ENCODE data around the gene MAP3K14.
"Not testable (repeated sequence)": the region's sequence is repeated elsewhere in the genome, so short reads cannot be mapped to it uniquely, and the experiment has no call there.

Gene MAP3K14

DNA sequence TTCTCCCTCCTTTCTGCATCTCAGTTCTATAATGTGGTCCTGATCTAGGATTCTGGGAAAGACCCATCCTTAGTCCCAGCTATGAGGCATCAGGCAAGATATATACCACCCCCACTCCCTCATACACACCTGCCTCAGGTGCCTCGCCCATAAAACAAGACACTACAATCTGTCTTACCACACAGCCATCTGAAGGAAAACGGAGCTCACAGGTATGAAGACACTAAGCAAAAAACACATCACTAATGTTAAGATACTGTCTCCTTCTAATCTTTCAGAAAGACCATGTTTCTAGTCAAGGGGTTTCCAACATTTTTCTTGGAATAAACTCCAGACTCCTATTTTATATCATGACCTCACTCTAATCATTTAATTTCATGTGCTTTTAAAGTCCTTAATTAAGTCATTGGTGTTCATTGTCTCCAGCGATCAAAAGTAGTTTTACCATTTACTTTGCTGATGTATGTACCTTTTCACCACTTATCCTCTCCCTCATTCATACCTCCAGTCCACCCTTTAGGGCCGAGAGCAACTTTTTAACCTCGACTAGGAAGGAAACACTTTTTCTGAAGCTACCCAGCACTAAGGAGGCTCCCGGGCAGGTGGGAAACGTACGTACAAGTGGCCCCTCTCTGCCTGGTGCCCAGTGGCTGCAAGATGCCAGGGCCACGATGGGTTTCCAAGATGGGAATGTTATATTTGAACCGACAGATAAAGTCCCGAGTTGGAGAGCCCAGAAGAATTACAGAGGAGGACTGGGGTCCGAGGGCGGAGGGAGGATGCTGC is 979 bp downstream of the MAP3K14 start:
- no peak for DNase-seq (ENCODE audit: low read depth in 2 of 2)

DNA sequence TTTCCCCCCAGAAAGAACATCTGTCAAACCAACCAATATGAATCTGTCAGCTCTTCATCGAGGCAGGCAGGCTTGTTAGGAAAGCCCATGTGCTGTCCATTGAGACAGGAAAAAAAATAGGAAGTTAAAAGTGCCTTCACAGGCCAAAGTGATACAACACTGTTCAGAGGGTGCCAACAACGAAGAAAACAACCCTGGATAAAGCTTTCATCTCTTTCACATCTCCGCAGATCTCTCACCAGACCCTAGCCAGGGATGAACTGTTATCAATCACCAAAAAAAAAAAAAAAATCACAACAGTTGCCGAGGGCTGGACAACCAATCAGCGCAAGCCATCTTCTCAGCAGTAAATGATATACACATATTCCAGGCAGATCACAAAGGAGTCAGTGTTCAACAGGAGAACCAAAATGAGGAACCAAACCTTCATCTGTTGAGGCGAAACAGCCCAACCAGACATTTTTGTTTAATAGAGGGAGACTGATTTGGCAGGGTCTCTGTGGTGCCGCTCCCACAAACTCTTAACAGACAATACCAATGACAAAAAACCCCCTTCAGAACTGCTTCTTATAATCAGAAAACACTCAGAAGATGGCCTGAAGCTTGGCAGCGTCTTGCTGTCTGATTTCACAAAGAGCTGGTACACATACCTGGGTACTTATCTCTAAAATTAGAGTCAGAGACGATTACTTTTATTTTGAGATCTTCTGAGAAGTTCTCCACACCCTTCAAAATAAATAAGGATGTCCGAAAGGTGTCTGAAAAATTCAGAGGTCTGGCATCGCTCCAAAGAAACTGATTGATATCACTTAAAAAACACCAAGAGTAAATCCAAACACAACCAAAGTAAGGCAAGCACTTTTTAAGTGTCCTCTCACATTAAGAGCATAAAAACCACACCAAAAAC is 1.8 kb downstream of the MAP3K14 start:
- no peak for DNase-seq (ENCODE audit: low read depth in 2 of 2)

DNA sequence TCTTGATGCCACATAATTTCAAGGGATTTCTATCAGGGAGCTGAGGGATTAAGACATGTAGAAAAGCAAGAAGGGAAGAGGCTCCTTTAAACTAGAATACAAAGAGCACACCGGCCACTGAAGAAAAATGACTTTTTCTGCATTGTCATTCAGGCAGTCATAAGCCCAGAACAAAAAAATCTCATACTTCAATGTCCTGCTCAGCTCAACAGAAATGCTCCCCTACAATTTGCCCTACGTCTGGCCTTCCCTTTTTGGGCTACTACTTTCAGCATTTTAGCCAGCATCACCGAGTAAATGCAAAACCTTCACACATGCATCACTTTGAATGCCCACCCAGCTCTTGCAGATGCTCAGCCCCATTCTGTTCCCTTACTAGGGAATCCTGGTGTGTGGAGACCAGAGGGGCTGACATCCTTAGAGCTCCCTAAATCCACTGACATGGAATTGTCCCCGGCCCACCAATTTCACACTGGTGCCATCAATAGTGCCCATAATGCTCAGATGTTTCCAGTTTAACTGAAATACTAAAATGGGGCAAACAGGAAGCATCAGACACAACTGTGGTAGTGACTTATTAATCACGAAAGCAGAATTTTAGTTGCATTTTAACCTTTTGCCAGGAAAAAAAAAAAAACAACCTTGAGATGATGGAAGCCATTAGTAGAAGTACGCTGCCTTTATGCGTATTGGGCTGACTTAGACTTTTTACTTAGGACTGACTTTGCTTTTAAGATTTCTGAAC is 2.7 kb downstream of the MAP3K14 start:
- no peak for DNase-seq (ENCODE audit: low read depth in 2 of 2)

DNA sequence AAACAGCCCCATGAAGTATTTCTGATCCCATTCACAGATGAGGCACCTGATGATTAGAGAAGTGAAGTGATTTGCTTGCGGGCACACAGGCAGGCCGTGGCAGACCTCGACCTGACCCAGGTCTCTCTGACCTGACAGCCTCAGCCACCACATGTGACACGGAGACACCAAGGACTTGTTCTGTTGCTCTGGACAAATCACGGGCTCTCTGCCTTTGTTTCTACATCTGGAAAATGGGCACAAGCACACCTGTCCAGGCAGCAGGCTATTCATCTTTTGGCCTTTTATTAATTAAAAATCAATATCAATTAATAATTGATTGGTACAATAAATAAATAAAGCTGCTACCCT is 3.4 kb downstream of the MAP3K14 start:
- DNase-seq (ENCODE audit: low read depth in 2 of 2): no peak

DNA sequence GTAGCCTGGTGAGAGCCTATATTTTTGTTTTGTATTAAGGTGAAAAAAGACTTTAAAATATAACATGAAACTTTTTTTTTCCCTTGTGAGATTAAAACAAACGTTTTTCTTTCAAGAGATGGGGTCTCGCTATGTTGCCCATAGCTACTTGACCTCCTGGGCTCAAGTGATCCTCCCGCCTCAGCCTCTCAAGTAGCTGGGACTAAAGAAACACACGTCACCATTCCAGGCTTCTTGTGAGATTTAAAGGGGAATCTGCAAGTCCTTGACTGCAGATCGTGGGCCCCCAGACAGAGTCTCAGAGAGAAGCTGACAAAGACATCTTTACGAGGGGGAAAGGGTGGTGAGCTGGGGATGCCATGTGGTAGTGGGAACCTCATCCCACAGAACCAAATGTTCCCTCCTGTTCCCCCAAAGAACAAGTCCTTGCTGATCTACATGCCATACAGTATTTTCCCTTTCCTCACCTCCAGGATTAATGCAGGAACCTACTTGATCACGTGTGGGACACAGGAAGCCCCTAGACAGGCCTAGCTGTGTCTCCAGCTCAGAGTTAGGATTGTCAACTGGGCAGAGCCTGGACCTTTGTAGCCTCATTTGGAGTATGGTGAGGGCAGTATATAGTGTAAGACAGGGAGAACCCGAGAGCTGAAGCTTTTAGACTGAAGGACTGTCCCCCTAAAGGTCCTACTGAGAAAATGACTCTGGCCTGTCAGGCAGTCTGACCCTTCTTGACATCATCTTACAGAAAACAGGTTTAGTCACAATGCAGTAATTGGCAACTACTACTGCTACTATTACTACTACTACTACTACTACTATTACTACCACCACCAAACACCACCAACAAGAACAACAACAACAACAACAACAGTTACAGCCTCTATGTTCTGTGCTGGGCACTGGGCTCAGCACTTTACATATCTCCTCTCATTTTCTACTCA is 4.1 kb downstream of the MAP3K14 start:
- DNase-seq (ENCODE audit: low read depth in 2 of 2): no peak

DNA sequence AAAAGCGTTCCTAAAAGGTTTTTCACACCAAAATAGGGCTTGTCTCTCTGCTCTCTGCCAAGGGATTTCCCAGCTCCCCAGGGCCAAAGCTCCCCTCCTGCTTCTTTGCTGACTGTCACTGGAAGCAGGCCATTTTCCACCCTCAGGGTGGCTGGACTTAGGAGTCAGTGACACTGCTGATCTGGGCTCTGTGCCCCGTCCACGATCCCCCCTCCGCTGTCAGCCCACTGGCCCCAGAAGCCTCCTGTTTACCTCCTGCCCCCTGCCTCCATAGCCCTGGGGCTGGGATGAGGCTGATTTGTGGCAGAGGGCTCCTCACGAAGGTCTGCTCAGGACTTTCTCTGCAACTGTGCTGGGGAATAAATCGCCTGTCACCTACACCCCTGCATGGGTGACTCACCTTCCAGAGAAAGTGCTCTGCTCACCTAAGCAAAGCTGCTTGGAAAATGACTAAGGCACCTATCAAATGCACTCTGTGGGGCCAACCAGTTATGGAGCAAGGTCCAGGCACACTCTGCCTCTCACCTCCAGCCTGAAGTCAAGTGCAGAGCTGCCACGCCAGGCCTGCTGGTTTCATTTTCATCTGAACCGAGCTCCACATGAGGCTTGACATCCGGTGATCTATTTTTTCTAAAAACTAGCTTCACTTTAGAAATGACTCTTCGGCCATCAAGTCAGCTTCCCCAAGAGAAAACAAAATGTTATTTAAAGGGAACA is 4.9 kb downstream of the MAP3K14 start:
- DNase-seq (ENCODE audit: low read depth in 2 of 2): peak; percentile 62 to 75

DNA sequence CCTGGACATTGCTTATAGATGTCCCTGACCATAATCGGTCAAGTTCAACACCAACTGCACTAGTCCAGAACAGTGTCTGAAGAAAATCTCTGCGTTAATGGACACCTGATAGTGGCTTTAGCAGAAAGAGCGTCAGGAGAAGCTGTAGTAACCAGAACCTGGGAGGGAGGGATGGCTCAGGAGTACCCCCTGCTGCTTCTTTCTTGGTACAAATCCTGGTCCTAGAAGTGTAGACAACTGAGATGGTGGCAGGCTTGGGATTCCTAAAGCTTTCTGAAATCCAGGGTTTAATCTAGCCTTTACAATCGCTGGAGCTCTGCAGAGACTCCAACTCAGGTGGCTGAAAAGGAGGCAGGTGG is 5.4 kb downstream of the MAP3K14 start:
- DNase-seq (ENCODE audit: low read depth in 2 of 2): no peak

DNA sequence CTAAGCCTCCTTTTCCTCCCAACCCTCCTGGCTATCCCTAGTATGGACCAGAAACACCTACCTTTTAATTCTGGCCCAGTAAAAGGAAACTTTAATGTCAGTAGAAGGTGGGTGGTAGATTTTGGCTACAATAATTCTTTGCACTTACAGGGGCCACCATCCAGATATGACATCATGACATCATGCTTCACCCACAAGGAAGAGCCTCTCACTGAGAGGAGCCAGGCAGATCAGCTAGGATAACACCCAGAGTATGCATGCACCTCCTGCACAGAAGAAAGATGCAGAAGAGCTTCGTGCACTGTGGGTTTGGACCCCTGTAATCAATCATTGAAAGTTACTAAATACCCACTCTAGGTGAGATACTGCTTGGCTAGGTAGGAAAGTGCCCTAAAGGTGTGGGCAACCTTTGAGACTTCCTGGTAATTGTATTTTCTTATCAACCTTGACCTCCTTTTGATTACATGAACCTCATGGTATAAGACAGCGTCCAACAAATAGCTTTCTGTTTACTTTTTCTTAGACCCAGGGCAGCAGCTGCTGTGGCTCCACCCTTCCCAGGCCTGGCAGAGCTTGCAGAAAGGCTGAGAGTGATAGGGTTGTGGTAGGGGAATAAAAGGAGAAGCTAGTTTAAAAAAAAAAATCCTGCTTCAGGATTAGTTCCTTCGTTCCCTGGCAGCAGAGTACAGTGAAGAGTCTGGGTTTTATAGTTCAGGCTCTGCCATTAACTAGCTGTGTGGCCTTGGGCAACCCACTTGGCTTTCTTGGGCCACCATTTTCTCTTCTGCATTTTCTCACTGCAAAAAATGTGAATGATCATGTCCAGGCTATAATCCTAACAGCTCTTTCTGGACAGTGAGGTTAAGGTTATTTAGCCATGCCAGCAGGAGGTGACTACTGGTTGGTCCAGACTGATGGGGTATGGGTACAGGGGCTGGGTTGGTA is 6.2 kb downstream of the MAP3K14 start:
- no peak for DNase-seq (ENCODE audit: low read depth in 2 of 2)

DNA sequence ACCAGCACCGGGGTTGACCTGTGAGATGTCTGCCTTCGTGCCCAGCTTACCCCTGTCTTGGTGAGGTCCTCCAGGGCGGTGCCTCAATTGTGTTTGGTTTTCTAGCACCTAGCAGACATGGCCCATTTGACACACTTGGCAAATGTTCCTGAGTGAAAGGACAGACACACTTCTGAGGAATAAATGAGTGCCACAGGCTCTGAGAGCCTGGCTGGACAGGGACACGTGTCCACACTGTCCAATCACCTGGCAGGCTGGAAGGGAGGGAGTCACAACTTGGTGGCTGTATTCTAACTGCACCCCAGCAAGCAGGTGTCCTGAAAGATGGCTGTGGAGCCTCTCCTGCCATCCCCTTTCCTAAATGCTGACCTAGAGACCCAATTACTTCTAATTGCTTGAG is 7.4 kb downstream of the MAP3K14 start:
- DNase-seq (ENCODE audit: low read depth in 2 of 2): no peak

DNA sequence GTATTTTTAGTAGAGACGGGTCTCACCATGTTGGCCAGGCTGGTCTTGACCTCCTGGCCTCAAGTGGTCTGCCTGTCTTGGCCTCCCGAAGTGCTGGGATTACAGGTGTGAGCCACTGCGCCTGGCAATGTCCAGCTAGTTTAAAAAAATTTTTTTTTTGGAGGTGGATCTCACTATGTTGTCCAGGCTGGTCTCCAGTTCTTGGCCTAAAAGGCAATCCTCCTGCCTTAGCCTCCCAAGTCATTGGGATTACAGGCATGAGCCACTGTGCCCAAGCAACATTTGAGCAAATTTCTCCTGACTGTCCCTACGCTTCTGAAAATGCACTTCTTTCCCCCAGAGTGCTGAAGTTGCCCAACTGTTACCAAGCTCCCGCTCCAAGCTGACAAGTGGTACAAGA is 8.0 kb downstream of the MAP3K14 start:
- DNase-seq (ENCODE audit: low read depth in 2 of 2): no peak

DNA sequence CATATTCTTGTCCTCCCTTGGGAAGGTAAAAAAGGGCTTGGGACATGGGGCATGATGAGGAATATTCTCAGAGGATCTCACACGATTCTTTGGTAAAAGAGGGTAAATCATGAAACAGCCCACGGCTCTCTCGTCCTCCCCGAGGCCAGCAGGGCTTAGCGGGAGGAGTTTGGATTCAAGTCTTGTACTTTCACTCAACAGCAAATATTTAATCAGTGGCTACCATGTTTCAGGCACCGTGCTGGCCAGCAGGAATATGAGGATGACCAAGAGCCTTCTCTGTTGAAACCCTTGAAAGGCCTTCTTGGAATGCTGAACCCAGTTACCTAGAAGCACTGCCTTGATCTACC is 8.8 kb downstream of the MAP3K14 start:
- DNase-seq (ENCODE audit: low read depth in 2 of 2): no peak

DNA sequence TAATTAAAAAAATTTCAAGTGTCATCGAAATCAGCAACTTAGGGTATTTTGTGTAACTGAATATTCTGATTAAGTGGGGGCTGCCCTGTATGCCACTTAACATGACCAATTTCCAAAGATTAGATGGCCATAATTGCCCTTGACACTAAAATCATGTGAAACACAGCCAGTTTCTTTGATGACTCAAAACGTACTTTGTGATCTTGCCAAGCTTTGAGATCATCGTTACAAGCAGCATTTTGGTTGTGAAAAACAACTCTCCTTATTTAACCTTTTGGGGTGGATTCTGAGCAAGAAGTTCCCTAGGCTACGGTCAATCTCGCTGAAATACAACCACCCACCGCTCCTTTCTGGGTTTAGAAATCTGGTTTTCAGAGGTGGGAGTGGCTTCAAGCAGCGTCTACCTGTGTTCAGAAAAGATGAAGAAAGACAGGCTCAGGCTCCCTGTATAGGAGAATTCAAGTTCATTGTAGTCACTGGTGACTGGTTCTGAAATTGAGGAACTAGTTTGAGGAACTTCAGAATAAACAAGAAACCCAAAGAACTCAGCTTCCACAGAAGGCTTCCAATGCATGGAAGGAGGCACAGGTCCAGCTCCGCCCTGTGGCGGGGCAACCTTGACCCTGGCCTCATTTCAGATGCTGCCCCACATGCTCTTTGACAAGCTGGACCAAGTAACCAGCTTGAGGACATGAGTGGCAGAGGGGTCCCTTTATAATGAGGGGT is 9.4 kb downstream of the MAP3K14 start:
- DNase-seq (ENCODE audit: low read depth in 2 of 2): peak in 1 of 2 donors; percentile 41

DNA sequence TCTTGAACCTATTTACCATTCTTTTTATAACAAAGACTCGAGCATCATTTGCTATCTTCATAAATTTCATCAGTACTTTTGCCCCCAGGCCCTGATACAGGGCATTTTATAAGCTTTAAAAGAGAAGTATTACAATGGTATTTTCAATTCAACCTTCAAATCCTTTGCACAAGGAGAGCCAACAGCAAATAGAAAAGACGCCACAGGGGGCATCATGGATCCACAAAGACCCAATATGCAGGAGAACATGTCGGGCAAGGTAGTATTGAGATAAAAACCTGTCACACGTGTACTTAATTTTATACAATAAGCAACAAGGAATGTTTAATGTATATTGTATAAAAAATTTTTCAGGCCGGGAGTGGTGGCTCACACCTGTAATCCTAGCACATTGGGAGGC is 10.2 kb downstream of the MAP3K14 start:
- DNase-seq (ENCODE audit: low read depth in 2 of 2): no peak

DNA sequence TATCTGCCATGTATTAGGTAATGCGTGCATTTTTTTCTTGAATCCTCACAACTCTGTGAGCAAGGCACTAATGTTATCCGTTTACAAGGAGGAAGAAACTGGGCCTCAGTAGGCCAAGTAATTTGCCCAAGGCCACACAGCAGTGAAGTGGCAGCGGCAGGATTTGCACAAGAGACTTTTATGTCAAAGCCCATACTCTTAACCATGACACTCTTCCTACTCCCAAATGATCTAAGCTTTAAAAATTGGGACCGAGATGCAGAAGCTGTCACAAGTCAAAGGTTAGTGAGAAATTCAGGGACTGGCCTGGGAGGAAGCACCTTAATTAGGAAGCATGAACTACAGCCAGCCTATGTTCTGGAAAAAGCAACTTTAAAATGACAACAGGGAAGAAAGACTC is 10.7 kb downstream of the MAP3K14 start:
- DNase-seq (ENCODE audit: low read depth in 2 of 2): no peak

DNA sequence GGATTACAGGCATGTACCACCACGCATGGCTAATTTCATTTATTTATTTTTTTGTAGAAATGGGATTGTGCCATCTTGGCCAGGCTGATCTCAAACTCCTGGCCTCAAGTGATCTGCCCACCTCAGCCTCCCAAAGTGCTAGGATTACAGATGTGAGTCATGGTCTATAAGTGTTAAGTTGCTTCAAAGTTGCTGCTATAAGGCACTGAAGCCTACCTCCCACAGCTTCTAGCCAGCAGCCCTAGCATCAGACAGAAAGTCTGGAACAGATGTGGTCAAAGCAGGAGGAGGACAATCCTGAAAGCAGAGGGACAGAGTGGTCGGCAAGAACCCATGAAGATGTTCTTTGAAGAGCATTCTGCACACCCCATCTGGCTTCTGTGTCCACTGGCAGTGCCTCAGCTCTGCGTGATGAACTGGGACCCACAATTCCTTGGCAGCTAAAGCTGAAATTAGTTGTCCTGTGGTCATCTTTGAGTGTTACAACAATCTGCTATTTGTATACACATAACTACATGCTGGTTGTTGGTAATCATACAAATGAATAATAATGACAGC is 11.2 kb downstream of the MAP3K14 start:
- DNase-seq (ENCODE audit: low read depth in 2 of 2): no peak

DNA sequence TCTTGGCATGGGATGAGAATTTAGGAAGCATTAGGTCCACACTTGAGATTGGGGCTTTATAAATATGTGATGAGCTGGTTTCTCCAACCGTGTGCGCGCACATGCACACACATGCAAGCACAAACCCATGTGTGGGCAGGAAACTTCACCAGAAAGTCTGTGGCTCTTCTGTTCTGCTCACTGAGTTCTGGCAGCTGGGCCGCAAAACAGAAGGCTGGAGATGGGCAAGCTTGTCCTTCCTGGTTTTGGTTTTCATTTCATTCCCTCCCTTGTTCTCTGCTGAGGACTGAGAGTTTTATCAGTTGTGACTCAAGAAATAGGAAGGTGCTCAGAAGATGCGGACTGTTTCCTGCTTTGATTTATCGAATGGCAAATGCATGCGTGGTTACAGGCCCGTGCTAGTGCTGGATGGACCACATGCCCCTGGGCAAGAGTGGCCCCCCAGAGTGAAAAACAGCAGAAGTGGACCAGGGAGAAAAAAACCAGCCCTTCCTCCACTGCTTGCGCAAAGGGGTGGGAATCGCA is 14.1 kb downstream of the MAP3K14 start:
- no peak for DNase-seq (ENCODE audit: low read depth in 2 of 2)

DNA sequence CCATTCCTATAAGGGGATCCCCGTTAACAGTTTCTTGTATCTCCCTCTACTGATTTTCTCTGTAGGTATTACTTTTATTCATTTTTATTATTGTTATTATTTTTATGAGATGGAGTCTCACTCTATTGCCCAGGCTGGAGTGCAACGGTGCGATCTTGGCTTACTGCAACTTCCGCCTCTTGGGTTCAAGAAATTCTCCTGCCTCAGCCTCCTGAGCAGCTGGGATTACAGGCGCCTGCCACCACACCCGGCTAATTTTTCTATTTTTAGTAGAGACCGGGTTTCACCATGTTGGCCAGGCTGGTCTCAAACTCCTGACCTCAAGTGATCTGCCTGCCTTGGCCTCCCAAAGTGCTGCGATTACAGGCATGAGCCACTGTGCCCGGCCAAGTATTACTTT is 14.6 kb downstream of the MAP3K14 start:
- DNase-seq (ENCODE audit: low read depth in 2 of 2): not testable (repeated sequence)

DNA sequence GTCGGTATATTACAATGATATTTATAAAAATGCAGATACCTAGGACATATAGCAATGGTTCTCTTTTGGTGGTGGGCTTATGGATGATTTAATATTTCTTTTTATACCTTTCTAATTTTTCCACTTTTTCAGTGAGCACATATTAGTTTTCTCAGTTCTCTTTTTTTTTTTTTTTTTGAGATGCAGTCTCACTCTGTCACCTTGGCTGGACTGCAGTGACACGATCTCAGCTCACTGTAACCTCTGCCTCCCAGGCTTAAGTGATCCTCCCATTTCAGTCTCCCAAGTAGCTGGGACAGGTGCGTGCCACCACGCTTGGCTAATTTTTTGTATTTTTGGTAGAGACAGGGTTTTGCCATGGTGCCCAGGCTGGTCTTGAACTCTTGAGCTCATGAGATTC is 15.1 kb downstream of the MAP3K14 start:
- DNase-seq (ENCODE audit: low read depth in 2 of 2): no peak
